HEK293T (cell line): ENCODE data around the gene SVOP.

Source experiments
- CTCF ChIA-PET: fragments of 350-600 bp; formaldehyde crosslinking; extraction: SDS; loops from one replicate; lab custom pipeline; 2021; ENCODE audit warnings: antibody characterized with exemption, inconsistent platforms; lab: Yijun Ruan, JAX
- POLR2A ChIA-PET: fragments of 350-600 bp; formaldehyde crosslinking; extraction: SDS; loops from one replicate; lab custom pipeline; 2020; ENCODE audit warnings: antibody characterized with exemption, inconsistent platforms; lab: Yijun Ruan, JAX
- DNase-seq: peaks from one replicate; pipeline ENCODE4 v3.0.0; 2012; ENCODE audit warnings: mixed read lengths; ENCODE audit errors: extremely low spot score
- ARNT ChIP-seq: fragments of 450-650 bp; IDR thresholded peaks from 2 replicates; pipeline ENCODE4 v1.6.1; 2017; ENCODE audit warnings: mild to moderate bottlenecking
- BHLHE40 ChIP-seq: fragments of 450-650 bp; IDR thresholded peaks from 2 replicates; pipeline ENCODE4 v1.6.1; 2016; ENCODE audit warnings: mild to moderate bottlenecking, moderate library complexity, borderline replicate concordance
- CTBP1 ChIP-seq: fragments of 450-650 bp; IDR thresholded peaks from 2 replicates; pipeline ENCODE4 v1.6.1; 2016; ENCODE audit warnings: borderline replicate concordance
- ELF4 ChIP-seq: fragments of 450-650 bp; IDR thresholded peaks from 2 replicates; pipeline ENCODE4 v1.6.1; 2017; ENCODE audit warnings: antibody characterized with exemption
- FOXA1 ChIP-seq: fragments of 450-650 bp; IDR thresholded peaks from 2 replicates; pipeline ENCODE4 v1.6.1; 2016; ENCODE audit warnings: mild to moderate bottlenecking
- FOXK2 ChIP-seq: fragments of 450-650 bp; IDR thresholded peaks from 2 replicates; pipeline ENCODE4 v1.6.1; 2016; ENCODE audit warnings: mild to moderate bottlenecking
- FOXM1 ChIP-seq: fragments of 450-650 bp; IDR thresholded peaks from 2 replicates; pipeline ENCODE4 v1.6.1; 2017; ENCODE audit warnings: mild to moderate bottlenecking, borderline replicate concordance
- HDGF ChIP-seq: fragments of 450-650 bp; IDR thresholded peaks from 2 replicates; pipeline ENCODE4 v1.6.1; 2017; ENCODE audit warnings: antibody characterized with exemption, borderline replicate concordance
- L3MBTL2 ChIP-seq: fragments of 450-650 bp; conservative IDR thresholded peaks from 2 replicates; pipeline ENCODE4 v1.6.1; 2016; ENCODE audit warnings: mild to moderate bottlenecking
- LEF1 ChIP-seq: fragments of 450-650 bp; IDR thresholded peaks from 2 replicates; pipeline ENCODE4 v1.6.1; 2017; ENCODE audit warnings: mild to moderate bottlenecking, borderline replicate concordance
- NFRKB ChIP-seq: fragments of 450-650 bp; IDR thresholded peaks from 2 replicates; pipeline ENCODE4 v1.6.1; 2016; ENCODE audit warnings: mild to moderate bottlenecking, moderate library complexity
- PKNOX1 ChIP-seq: fragments of 450-650 bp; IDR thresholded peaks from 2 replicates; pipeline ENCODE4 v1.6.1; 2016
- SP1 ChIP-seq: fragments of 450-650 bp; IDR thresholded peaks from 2 replicates; pipeline ENCODE4 v1.6.1; 2017
- SUZ12 ChIP-seq: fragments of 450-650 bp; IDR thresholded peaks from 2 replicates; pipeline ENCODE4 v1.6.1; 2016; ENCODE audit warnings: mild to moderate bottlenecking
- TARDBP ChIP-seq: fragments of 450-650 bp; IDR thresholded peaks from 2 replicates; pipeline ENCODE4 v1.6.1; 2016
- ZNF384 ChIP-seq: fragments of 450-650 bp; IDR thresholded peaks from 2 replicates; pipeline ENCODE4 v1.6.1; 2016

SVOP gene

GRCh38 chr12:109016978-109017377, 3.9 kb downstream of the SVOP start:
- DNase-seq, result no peak
- CTCF ChIA-PET, result no interaction called here
- no peak for TF ChIP-seq HDGF
- no peak for TF ChIP-seq SP1
- no peak for TF ChIP-seq FOXK2
- no peak for TF ChIP-seq TARDBP
- TF ChIP-seq PKNOX1, result no peak
- TF ChIP-seq ARNT, result no peak
- TF ChIP-seq NFRKB, result no peak
- no peak for TF ChIP-seq ELF4
- TF ChIP-seq FOXM1, result no peak
- POLR2A ChIA-PET, result no interaction called here

GRCh38 chr12:109016016-109016415, 4.9 kb downstream of the SVOP start:
- ChIA-PET POLR2A (no interaction called here), CTCF (no interaction called here)
- DNase-seq, result no peak
- TF ChIP-seq ZNF384, result no peak
- TF ChIP-seq SP1, result no peak
- TF ChIP-seq SUZ12, result no peak
- TF ChIP-seq HDGF, result no peak
- TF ChIP-seq FOXK2, result no peak
- no peak for TF ChIP-seq TARDBP
- no peak for TF ChIP-seq ELF4
- TF ChIP-seq ARNT, result no peak
- no peak for TF ChIP-seq FOXM1
- no peak for TF ChIP-seq BHLHE40
- TF ChIP-seq CTBP1, result no peak
- TF ChIP-seq FOXA1, result no peak
- TF ChIP-seq L3MBTL2, result no peak
- no peak for TF ChIP-seq LEF1

- CTCF ChIA-PET, result no interaction called here
- no peak for DNase-seq
- POLR2A ChIA-PET, result no interaction called here
- TF ChIP-seq TARDBP (no peak), HDGF (no peak), SUZ12 (no peak), FOXA1 (no peak), FOXM1 (no peak), SP1 (no peak), ARNT (no peak), ZNF384 (no peak), BHLHE40 (no peak)
These were observed 5.7 kb downstream of the SVOP start for GRCh38 chr12:109014984-109015765.

- ChIA-PET POLR2A (no interaction called here), CTCF (interaction anchor here (0.6 to 0.9 kb wide), 3 partner anchors 11 to 60 kb away, joined by 3 to 4 read pairs (median 4); partner anchors contain the start of gene SVOP)
- no peak for DNase-seq
- TF ChIP-seq FOXA1 (no peak), TARDBP (no peak), PKNOX1 (no peak), ARNT (no peak), SUZ12 (no peak), HDGF (no peak), ELF4 (no peak), L3MBTL2 (no peak), BHLHE40 (no peak), FOXM1 (no peak), ZNF384 (no peak), FOXK2 (no peak), NFRKB (no peak), CTBP1 (no peak), SP1 (no peak), LEF1 (no peak)
These were observed 10.6 kb downstream of the SVOP start for GRCh38 chr12:109010259-109010658.

- TF ChIP-seq NFRKB, result no peak
- TF ChIP-seq TARDBP, result no peak
- TF ChIP-seq L3MBTL2, result no peak
- TF ChIP-seq ARNT, result no peak
- TF ChIP-seq FOXA1, result no peak
- TF ChIP-seq FOXM1, result no peak
- TF ChIP-seq FOXK2, result no peak
- no peak for TF ChIP-seq ELF4
- TF ChIP-seq HDGF, result no peak
- no peak for DNase-seq
- CTCF ChIA-PET, result interaction anchor here (0.6 to 0.9 kb wide), 2 partner anchors 16 to 59 kb away, joined by 3 to 4 read pairs; no protein-coding TSS in a partner anchor
- POLR2A ChIA-PET, result no interaction called here
These were observed 11.1 kb downstream of the SVOP start for GRCh38 chr12:109009766-109010165.

- DNase-seq, result no peak
- CTCF ChIA-PET, result no interaction called here
- TF ChIP-seq FOXM1 (no peak), ARNT (no peak), NFRKB (no peak), FOXK2 (no peak), ELF4 (no peak), HDGF (no peak), FOXA1 (no peak), LEF1 (no peak), CTBP1 (no peak), BHLHE40 (no peak), TARDBP (no peak), PKNOX1 (no peak), ZNF384 (no peak), SP1 (no peak), L3MBTL2 (no peak), SUZ12 (no peak)
These were observed 16.9 kb downstream of the SVOP start for GRCh38 chr12:109004017-109004416.

More at GRCh38 chr12:109004017-109004416, 16.9 kb downstream of the SVOP start:
- POLR2A ChIA-PET, result no interaction called here
